Calu3 (cell line): ENCODE results near the gene CDC42SE2. TPM values are rescaled to one million over a fixed set of nuclear protein-coding genes. Genes with fewer than 3 reads are reported as not detected.

Experiments
- BruUV-seq: library from RNA; stranded (reverse); fragments of 400-500 nt; replicated peaks from 2 replicates; lab custom pipeline; 2021; lab: Mats Ljungman, UMichigan
- CTCF ChIA-PET: fragments of 300-600 bp; sonication (Branson Sonifier 250); formaldehyde crosslinking; loops from one replicate; lab custom pipeline; 2022; ENCODE audit warnings: antibody characterized with exemption; lab: Charles Lee
- DNase-seq: peaks from one replicate; pipeline ENCODE4 v3.0.0; 2022
- H3K27ac Mint-ChIP-seq: one replicate; pipeline ENCODE4 v1.8.0; 2022; ENCODE audit warnings: mixed read lengths; ENCODE audit not compliant: unreplicated experiment
- H3K27me3 Mint-ChIP-seq: one replicate; pipeline ENCODE4 v1.8.0; 2022; ENCODE audit warnings: mixed read lengths; ENCODE audit not compliant: unreplicated experiment
- H3K36me3 Mint-ChIP-seq: one replicate; pipeline ENCODE4 v1.8.0; 2022; ENCODE audit warnings: mild to moderate bottlenecking, moderate library complexity, mixed read lengths; ENCODE audit not compliant: insufficient read depth, unreplicated experiment
- H3K4me1 Mint-ChIP-seq: one replicate; pipeline ENCODE4 v1.8.0; 2022; ENCODE audit warnings: mild to moderate bottlenecking, low read depth, mixed read lengths; ENCODE audit not compliant: unreplicated experiment
- H3K4me3 Mint-ChIP-seq: one replicate; pipeline ENCODE4 v1.8.0; 2022; ENCODE audit warnings: mild to moderate bottlenecking, low read depth, moderate library complexity, mixed read lengths; ENCODE audit not compliant: unreplicated experiment
- H3K9me3 Mint-ChIP-seq: one replicate; pipeline ENCODE4 v1.8.0; 2022; ENCODE audit warnings: low read depth, mixed read lengths; ENCODE audit not compliant: unreplicated experiment
- CTCF ChIP-seq: fragments of 200-600 bp; IDR thresholded peaks from one replicate; pipeline ENCODE4 v1.8.0; 2022; ENCODE audit warnings: antibody characterized with exemption; ENCODE audit not compliant: unreplicated experiment
- intact Hi-C: fragments of 100-400 bp; cut with micrococcal nuclease; formaldehyde crosslinking; loops from one replicate; pipeline ENCODE4 v1.10.0; 2022; ENCODE audit not compliant: unreplicated experiment
- total RNA-seq: library from RNA; stranded (reverse); gene quantifications from 2 replicates; pipeline ENCODE4 v1.2.3, GENCODE V29; 2022

The CDC42SE2 gene
- total RNA-seq, 1 experiment from 2014 or later: 63.9 TPM

DNA sequence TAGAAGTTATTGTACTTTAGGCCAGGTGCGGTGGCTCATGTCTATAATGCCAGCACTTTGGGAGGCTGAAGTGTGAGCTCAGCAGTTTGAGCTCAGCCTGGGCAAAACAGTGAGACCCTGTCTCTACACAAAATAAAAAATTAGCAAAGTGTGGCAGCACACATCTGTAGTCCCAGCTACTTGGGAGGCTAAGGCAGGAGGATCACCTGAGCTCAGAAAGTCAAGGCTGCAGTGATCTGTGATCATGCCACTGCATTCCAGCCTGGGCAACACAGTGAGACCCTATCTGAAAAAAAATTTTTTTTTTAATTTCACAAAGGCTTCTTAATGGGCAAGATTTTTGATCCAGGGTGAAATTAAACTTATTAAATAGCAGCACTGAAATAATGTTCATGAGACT lies 92.8 kb downstream of the CDC42SE2 start:
- CTCF ChIA-PET: no interaction called here
- H3K9me3 Mint-ChIP-seq: no peaks in the 10 kb centered on the region
- no peak overlapping the region for H3K27ac Mint-ChIP-seq
- H3K27me3 Mint-ChIP-seq: no peaks in the 10 kb centered on the region
- TF ChIP-seq CTCF: no peak
- DNase-seq: no peak
- BruUV-seq: no TSS peak
- H3K36me3 Mint-ChIP-seq: no peaks in the 10 kb centered on the region
- H3K4me1 Mint-ChIP-seq: peaks cover 35% of the 10 kb centered on the region
- no peak overlapping the region for H3K4me3 Mint-ChIP-seq
- intact Hi-C loops: no loop called here

DNA sequence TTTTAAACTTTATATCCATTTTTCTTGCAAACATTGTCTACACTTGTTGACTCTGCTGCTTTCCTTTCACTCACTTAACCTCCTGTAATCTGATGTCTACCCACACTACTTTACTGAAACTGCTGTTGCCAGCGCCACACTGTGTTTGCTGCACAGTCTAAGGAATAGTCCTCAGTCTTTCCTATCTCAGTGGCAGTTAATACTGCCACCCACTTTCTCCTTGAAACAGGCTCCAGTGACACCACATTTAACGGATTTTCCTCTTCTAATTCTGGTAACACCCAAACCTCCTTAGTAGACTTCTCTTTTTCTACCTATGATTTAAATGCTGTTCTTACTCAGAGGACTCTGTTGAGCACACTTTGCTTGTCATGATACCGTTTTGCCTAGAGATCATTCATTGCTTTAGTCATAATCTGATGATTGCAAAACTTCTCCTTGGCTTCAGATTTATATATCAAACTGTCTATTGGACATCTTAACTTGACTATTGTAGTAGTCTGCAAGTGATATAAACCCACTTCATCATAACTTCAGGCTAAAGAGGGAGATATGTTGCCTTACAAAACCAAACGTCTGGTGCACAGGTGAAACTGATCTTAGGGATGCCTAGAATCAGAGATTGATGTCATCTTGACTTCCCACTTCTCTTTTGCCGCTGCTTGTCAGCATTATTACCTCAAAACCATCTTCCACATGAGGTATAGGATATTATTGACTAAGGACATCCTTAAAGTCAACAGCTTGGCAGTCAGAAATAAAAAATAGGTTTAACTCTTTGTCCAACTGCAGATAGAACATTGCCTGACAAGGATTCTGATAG lies 94.1 kb downstream of the CDC42SE2 start:
- Mint-ChIP-seq H3K27ac (no peak overlapping the region), H3K27me3 (no peaks in the 10 kb centered on the region), H3K9me3 (no peaks in the 10 kb centered on the region), H3K36me3 (no peaks in the 10 kb centered on the region), H3K4me3 (no peak overlapping the region), H3K4me1 (peaks cover 37% of the 10 kb centered on the region)
- TF ChIP-seq CTCF: no peak
- intact Hi-C loops: no loop called here
- no TSS peak for BruUV-seq
- DNase-seq: no peak
- CTCF ChIA-PET: no interaction called here

GRCh38 chr5:131361677-131362315 lies 97.9 kb downstream of the CDC42SE2 start:
- Mint-ChIP-seq H3K36me3 (peaks cover 13% of the 10 kb centered on the region), H3K27ac (peak overlapping the region; percentile 3), H3K4me1 (peaks cover 19% of the 10 kb centered on the region), H3K4me3 (no peak overlapping the region), H3K27me3 (no peaks in the 10 kb centered on the region), H3K9me3 (no peaks in the 10 kb centered on the region)
- BruUV-seq: no TSS peak
- no peak for TF ChIP-seq CTCF
- CTCF ChIA-PET: interaction anchor here (1.3 kb wide), 1 partner anchor 16 kb away, joined by 8 read pairs; no protein-coding TSS in a partner anchor
- intact Hi-C loops: no loop called here
- DNase-seq: no peak

DNA sequence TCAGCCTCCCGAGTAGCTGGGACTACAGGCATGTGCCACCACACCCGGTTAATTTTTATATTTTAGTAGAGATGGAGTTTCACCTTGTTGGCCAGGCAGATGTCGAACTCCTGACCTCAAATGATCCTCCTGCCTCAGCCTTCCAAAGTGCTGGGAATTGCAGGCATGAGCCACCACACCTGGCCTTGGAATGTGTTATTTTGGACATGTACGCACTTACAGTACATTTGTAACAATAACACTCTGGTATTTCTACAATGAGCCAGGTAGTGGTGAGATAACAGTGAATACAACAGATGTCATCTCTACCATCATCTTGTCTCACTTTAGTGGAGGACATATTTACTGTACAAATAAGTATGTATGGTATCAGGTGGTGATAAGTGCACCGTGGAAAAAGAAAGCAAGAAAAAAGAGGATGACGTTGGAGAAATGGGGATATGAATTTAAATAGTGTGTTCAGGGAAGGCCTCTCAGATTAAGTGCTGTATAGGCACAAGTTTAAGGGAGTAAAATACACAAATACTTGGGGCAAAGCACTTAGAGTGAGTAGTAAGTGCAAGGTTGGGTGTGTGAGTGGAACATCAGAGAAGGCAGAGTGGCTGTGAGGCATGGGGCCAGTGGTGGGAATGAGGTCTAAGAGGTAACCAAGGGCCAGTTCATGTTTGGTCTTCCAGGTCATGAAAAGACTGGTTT lies 100.1 kb downstream of the CDC42SE2 start:
- Mint-ChIP-seq H3K27me3 (no peaks in the 10 kb centered on the region), H3K4me3 (no peak overlapping the region), H3K9me3 (no peaks in the 10 kb centered on the region), H3K36me3 (peaks cover 13% of the 10 kb centered on the region), H3K4me1 (peaks cover 26% of the 10 kb centered on the region), H3K27ac (no peak overlapping the region)
- no TSS peak for BruUV-seq
- CTCF ChIA-PET: no interaction called here
- intact Hi-C loops: no loop called here
- no peak for DNase-seq
- TF ChIP-seq CTCF: no peak
